ENCODE results near the gene SYNDIG1.

Gene SYNDIG1

GRCh38 chr20:24585796-24586522 lies 116.5 kb downstream of the SYNDIG1 start:
- DNase-seq (ENCODE audit: low read depth in 1 of 2, low spot score in 1 of 2): no peak

GRCh38 chr20:24586523-24586840 lies 117.1 kb downstream of the SYNDIG1 start:
- in situ Hi-C loops (cut with HindIII; ENCODE audit: low pct_unique_long_range_greater_than_20kb, low sequenced_read_pairs): no loop called here
- DNase-seq (ENCODE audit: low read depth in 1 of 2, low spot score in 1 of 2): no peak
- TF ChIP-seq JUND (IDR thresholded peaks at IDR 0.05; ENCODE audit: low read depth): no peak

More at GRCh38 chr20:24585796-24586522, 116.5 kb downstream of the SYNDIG1 start:
- TF ChIP-seq JUND (IDR thresholded peaks at IDR 0.05; ENCODE audit: low read depth): no peak
- in situ Hi-C loops (cut with HindIII; ENCODE audit: low pct_unique_long_range_greater_than_20kb, low sequenced_read_pairs): no loop called here

GRCh38 chr20:24587384-24588046 lies 118.1 kb downstream of the SYNDIG1 start:
- no peak for DNase-seq (ENCODE audit: low read depth in 1 of 2, low spot score in 1 of 2)
- TF ChIP-seq JUND (IDR thresholded peaks at IDR 0.05; ENCODE audit: low read depth): no peak
- in situ Hi-C loops (cut with HindIII; ENCODE audit: low pct_unique_long_range_greater_than_20kb, low sequenced_read_pairs): no loop called here

GRCh38 chr20:24588047-24588635 lies 118.7 kb downstream of the SYNDIG1 start:
- in situ Hi-C loops (cut with HindIII; ENCODE audit: low pct_unique_long_range_greater_than_20kb, low sequenced_read_pairs): no loop called here
- TF ChIP-seq JUND (IDR thresholded peaks at IDR 0.05; ENCODE audit: low read depth): no peak
- no peak for DNase-seq (ENCODE audit: low read depth in 1 of 2, low spot score in 1 of 2)

- DNase-seq (ENCODE audit: low read depth in 1 of 2, low spot score in 1 of 2): no peak
- TF ChIP-seq JUND (IDR thresholded peaks at IDR 0.05; ENCODE audit: low read depth): no peak
- in situ Hi-C loops (cut with HindIII; ENCODE audit: low pct_unique_long_range_greater_than_20kb, low sequenced_read_pairs): no loop called here
These were observed 119.4 kb downstream of the SYNDIG1 start for GRCh38 chr20:24588725-24589340.

- in situ Hi-C loops (cut with HindIII; ENCODE audit: low pct_unique_long_range_greater_than_20kb, low sequenced_read_pairs): no loop called here
- DNase-seq (ENCODE audit: low read depth in 1 of 2, low spot score in 1 of 2): no peak
These were observed 120.0 kb downstream of the SYNDIG1 start for GRCh38 chr20:24589381-24589780.

GRCh38 chr20:24589815-24590177 lies 120.4 kb downstream of the SYNDIG1 start:
- TF ChIP-seq JUND (IDR thresholded peaks at IDR 0.05; ENCODE audit: low read depth): no peak
- in situ Hi-C loops (cut with HindIII; ENCODE audit: low pct_unique_long_range_greater_than_20kb, low sequenced_read_pairs): no loop called here
- no peak for DNase-seq (ENCODE audit: low read depth in 1 of 2, low spot score in 1 of 2)

More at GRCh38 chr20:24589381-24589780, 120.0 kb downstream of the SYNDIG1 start:
- TF ChIP-seq JUND (IDR thresholded peaks at IDR 0.05; ENCODE audit: low read depth): no peak

- no peak for DNase-seq (ENCODE audit: low read depth in 1 of 2, low spot score in 1 of 2)
- TF ChIP-seq JUND (IDR thresholded peaks at IDR 0.05; ENCODE audit: low read depth): no peak
- in situ Hi-C loops (cut with HindIII; ENCODE audit: low pct_unique_long_range_greater_than_20kb, low sequenced_read_pairs): no loop called here
These were observed 121.0 kb downstream of the SYNDIG1 start for GRCh38 chr20:24590178-24590982.

GRCh38 chr20:24597051-24597450 lies 127.6 kb downstream of the SYNDIG1 start:
- no peak for DNase-seq (ENCODE audit: low read depth in 1 of 2, low spot score in 1 of 2)
- in situ Hi-C loops (cut with HindIII; ENCODE audit: low pct_unique_long_range_greater_than_20kb, low sequenced_read_pairs): no loop called here
- no peak for TF ChIP-seq JUND (IDR thresholded peaks at IDR 0.05; ENCODE audit: low read depth)

- in situ Hi-C loops (cut with HindIII; ENCODE audit: low pct_unique_long_range_greater_than_20kb, low sequenced_read_pairs): no loop called here
- no peak for TF ChIP-seq JUND (IDR thresholded peaks at IDR 0.05; ENCODE audit: low read depth)
- no peak for DNase-seq (ENCODE audit: low read depth in 1 of 2, low spot score in 1 of 2)
These were observed 128.9 kb downstream of the SYNDIG1 start for GRCh38 chr20:24598346-24598745.

GRCh38 chr20:24598996-24599395 lies 129.6 kb downstream of the SYNDIG1 start:
- in situ Hi-C loops (cut with HindIII; ENCODE audit: low pct_unique_long_range_greater_than_20kb, low sequenced_read_pairs): no loop called here
- no peak for DNase-seq (ENCODE audit: low read depth in 1 of 2, low spot score in 1 of 2)
- TF ChIP-seq JUND (IDR thresholded peaks at IDR 0.05; ENCODE audit: low read depth): no peak

GRCh38 chr20:24600012-24600411 lies 130.6 kb downstream of the SYNDIG1 start:
- in situ Hi-C loops (cut with HindIII; ENCODE audit: low pct_unique_long_range_greater_than_20kb, low sequenced_read_pairs): no loop called here
- DNase-seq (ENCODE audit: low read depth in 1 of 2, low spot score in 1 of 2): no peak
- no peak for TF ChIP-seq JUND (IDR thresholded peaks at IDR 0.05; ENCODE audit: low read depth)

Measured in T47D (cell line).